ENCODE measurements around the gene GUCD1. TPM values are rescaled to one million over a fixed set of nuclear protein-coding genes. Genes with fewer than 3 reads are reported as not detected.

The GUCD1 gene
- total and polyA plus RNA-seq, 12 donors, result 97.0 to 273 (median 168) TPM

DNA sequence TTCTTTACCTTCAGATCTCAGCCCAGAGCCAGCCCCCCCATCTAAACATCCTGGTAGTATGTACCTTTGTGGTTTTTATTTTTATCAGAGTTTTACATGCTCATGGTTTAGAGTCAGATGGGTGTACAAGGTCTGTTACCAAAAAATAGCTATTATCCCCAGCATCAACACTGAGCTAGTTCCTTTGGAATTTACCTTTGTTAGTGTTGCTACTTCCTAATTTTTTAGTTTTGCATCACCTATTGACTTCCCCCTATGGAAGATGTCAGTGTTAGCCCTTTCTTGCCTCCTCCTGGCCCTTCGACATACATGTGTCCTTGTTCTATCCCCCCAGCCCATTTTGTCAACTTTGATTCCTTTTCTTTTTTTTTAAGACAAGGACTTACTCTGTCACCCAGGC is 52.4 kb downstream of the GUCD1 start:
- Histone ChIP-seq H3K27ac (no peak overlapping the region), H3K4me1 (peaks cover 0 to 53% (median 13%) of the 10 kb centered on the region in 9 donors), H3K36me3 (no peaks in the 10 kb centered on the region), H3K4me3 (no peak overlapping the region), H3K9me3 (no peaks in the 10 kb centered on the region), H3K27me3 (no peaks in the 10 kb centered on the region)
- no peak for TF ChIP-seq CTCF (IDR thresholded peaks at IDR 0.05)
- ATAC-seq (no peak), DNase-seq (no peak)
- WGBS, 2 donors, result 89 to 90% methylated on average over 1 of the region's 1 CpG
- intact Hi-C loops (cut with DNase I), result loop anchor here in 9 of 10 donors (5.0 to 10.0 kb wide), 4 partner anchors 68 to 180 kb away; no protein-coding TSS in a partner anchor

- Histone ChIP-seq H3K9me3 (no peaks in the 10 kb centered on the region), H3K36me3 (no peaks in the 10 kb centered on the region), H3K4me3 (no peak overlapping the region), H3K27me3 (no peaks in the 10 kb centered on the region), H3K27ac (no peak overlapping the region), H3K4me1 (peaks cover 0 to 50% (median 9%) of the 10 kb centered on the region in 9 donors)
- intact Hi-C loops (cut with DNase I), result loop anchor here in 9 of 10 donors (5.0 to 10.0 kb wide), 4 partner anchors 67 to 180 kb away; no protein-coding TSS in a partner anchor
- whole genome bisulfite sequencing, 2 donors, result 68 to 82% methylated on average over 7 of the region's 7 CpGs
- ATAC-seq, result no peak
- DNase-seq, result no peak
- no peak for TF ChIP-seq CTCF (IDR thresholded peaks at IDR 0.05)
These were observed 52.9 kb downstream of the GUCD1 start for GRCh38 chr22:24502034-24502433.

DNA sequence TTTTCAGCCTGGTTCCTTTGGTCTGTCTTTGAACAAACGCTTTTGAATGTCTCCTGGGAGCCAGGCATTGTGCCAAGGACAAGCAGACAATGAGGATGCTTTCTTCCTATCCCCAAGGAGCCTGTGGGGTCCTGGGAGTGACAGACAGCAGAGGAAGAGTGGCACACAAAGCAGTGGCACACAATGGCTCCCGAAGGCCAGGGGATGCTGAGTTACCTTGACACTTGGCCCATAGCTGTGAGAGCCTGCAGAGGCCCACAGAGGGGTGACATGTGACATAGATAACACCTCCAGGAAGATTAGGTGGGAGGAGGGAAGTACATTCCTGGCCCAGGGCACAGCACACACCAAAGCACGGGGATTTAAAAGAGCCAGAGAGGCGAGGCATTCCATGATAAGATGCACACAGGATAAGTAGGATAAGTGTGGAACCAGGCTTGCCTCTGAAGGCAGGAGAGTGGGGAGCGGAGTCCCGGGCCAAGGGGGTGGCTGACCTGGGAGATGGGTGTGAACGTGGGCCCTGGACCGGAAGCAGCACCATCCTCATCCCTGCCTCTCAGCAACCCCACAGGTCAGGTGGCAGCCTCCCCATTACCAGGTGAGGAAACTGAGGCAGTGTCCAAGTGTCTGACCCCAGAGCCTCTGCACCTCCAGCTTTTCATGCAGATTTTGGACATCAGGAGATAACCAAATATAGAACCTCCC is 53.5 kb downstream of the GUCD1 start:
- H3K36me3 ChIP-seq, result no peaks in the 10 kb centered on the region
- no peaks in the 10 kb centered on the region for H3K9me3 ChIP-seq
- peaks cover 0 to 44% (median 9%) of the 10 kb centered on the region in 9 donors for H3K4me1 ChIP-seq
- no peak overlapping the region for H3K4me3 ChIP-seq
- H3K27me3 ChIP-seq, result no peaks in the 10 kb centered on the region
- DNase-seq, result no peak
- intact Hi-C loops (cut with DNase I), result loop anchor here in 9 of 10 donors (5.0 to 10.0 kb wide), 4 partner anchors 67 to 179 kb away; no protein-coding TSS in a partner anchor
- no peak overlapping the region for H3K27ac ChIP-seq
- WGBS, 2 donors, result 49 to 52% methylated on average over 8 of the region's 8 CpGs
- peak in 3 of 8 donors; percentile 31 to 52 (median 45) for ATAC-seq
- TF ChIP-seq CTCF (IDR thresholded peaks at IDR 0.05), result no peak

DNA sequence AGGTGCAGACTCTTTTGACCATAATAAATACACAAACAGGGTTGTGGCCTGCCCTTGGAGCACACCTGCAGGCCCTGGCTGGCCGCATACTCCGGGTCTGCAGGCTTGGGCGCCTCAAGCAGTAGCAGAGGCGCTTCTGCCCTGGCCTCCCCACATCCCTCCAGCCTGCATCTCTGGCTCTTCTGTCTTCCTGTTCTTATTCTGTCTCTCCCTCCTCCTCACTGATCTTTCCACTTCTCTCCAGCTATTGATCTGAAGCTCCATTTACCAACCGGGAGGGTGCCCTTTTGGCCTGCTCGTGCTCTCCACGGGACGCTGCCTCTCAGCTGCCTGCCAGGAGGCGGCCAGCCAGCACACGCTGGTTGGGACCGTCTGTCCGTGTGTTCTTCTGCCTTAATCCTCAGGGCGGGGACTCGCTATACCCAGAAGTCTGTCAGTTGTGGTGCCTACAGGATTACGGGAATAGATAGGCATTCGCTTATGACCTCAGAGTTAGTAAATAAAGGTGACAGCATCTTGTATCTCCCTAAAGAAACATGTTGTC is 54.6 kb downstream of the GUCD1 start:
- 78 to 81% methylated on average over 16 of the region's 16 CpGs for WGBS, 2 donors
- Histone ChIP-seq H3K9me3 (no peaks in the 10 kb centered on the region), H3K27me3 (peaks cover 0 to 3% (median 0%) of the 10 kb centered on the region in 7 donors), H3K27ac (no peak overlapping the region), H3K4me3 (no peak overlapping the region), H3K36me3 (no peaks in the 10 kb centered on the region), H3K4me1 (peaks cover 0 to 36% (median 9%) of the 10 kb centered on the region in 9 donors)
- TF ChIP-seq CTCF (IDR thresholded peaks at IDR 0.05), result no peak
- DNase-seq, result no peak
- ATAC-seq, result peak in 4 of 8 donors; percentile 40 to 78 (median 54)
- intact Hi-C loops (cut with DNase I), result loop anchor here in 9 of 10 donors (5.0 to 10.0 kb wide), 4 partner anchors 66 to 178 kb away; no protein-coding TSS in a partner anchor

Data from heart right ventricle (tissue), 16 donors.